H9 (cell line): Measurements from ENCODE around the gene STC2. TPM values are rescaled to one million over a fixed set of nuclear protein-coding genes. Genes with fewer than 3 reads are reported as not detected.

Experiments
- DNase-seq: peaks from one replicate; pipeline ENCODE4 v3.0.0-alpha.2; 2017
- H2AFZ ChIP-seq: one replicate; pipeline ENCODE4 v1.6.1; 2013; ENCODE audit warnings: mild to moderate bottlenecking, low read length, control low read depth, moderate library complexity
- H2AK5ac ChIP-seq: 2 replicates; pipeline ENCODE4 v1.6.1; 2013; ENCODE audit warnings: low read length, control low read depth, mixed read lengths; ENCODE audit not compliant: insufficient read length
- H2BK120ac ChIP-seq: one replicate; pipeline ENCODE4 v1.6.1; 2013; ENCODE audit warnings: low read depth, mild to moderate bottlenecking, low read length, control low read depth, inconsistent platforms; ENCODE audit not compliant: poor library complexity, severe bottlenecking
- H2BK12ac ChIP-seq: 2 replicates; pipeline ENCODE4 v1.6.1; 2013; ENCODE audit warnings: low read length, control low read depth, mixed read lengths, low read depth; ENCODE audit not compliant: insufficient read length
- H2BK15ac ChIP-seq: 2 replicates; pipeline ENCODE4 v1.6.1; 2013; ENCODE audit warnings: low read depth, low read length, control low read depth
- H2BK20ac ChIP-seq: one replicate; pipeline ENCODE4 v1.6.1; 2013; ENCODE audit warnings: low read depth, mild to moderate bottlenecking, low read length, control low read depth, inconsistent platforms; ENCODE audit not compliant: poor library complexity, severe bottlenecking
- H2BK5ac ChIP-seq: 2 replicates; pipeline ENCODE4 v1.6.1; 2013; ENCODE audit warnings: low read length, control low read depth, mixed read lengths; ENCODE audit not compliant: insufficient read length
- H3K14ac ChIP-seq: 2 replicates; pipeline ENCODE4 v1.6.1; 2013; ENCODE audit warnings: low read length, control low read depth; ENCODE audit not compliant: insufficient read depth
- H3K18ac ChIP-seq: 2 replicates; pipeline ENCODE4 v1.6.1; 2013; ENCODE audit warnings: low read depth, mild to moderate bottlenecking, mixed read lengths, low read length, control low read depth; ENCODE audit not compliant: insufficient read length
- H3K23ac ChIP-seq: 2 replicates; pipeline ENCODE4 v1.6.1; 2013; ENCODE audit warnings: low read length, control low read depth, mixed read lengths, low read depth; ENCODE audit not compliant: insufficient read length
- H3K23me2 ChIP-seq: 2 replicates; pipeline ENCODE4 v1.6.1; 2013; ENCODE audit warnings: low read depth, mild to moderate bottlenecking, mixed read lengths, low read length, control low read depth; ENCODE audit not compliant: insufficient read length, poor library complexity, severe bottlenecking
- H3K27ac ChIP-seq: 2 replicates; pipeline ENCODE4 v1.5.1; 2013; ENCODE audit warnings: low read length, control low read depth, mixed read lengths, low read depth; ENCODE audit not compliant: insufficient read length
- H3K27me3 ChIP-seq: 2 replicates; pipeline ENCODE4 v1.6.1; 2013; ENCODE audit warnings: low read length, control low read depth, inconsistent platforms; ENCODE audit not compliant: insufficient read depth
- H3K4ac ChIP-seq: 2 replicates; pipeline ENCODE4 v1.6.1; 2013; ENCODE audit warnings: low read depth, mild to moderate bottlenecking, control low read depth, inconsistent platforms, low read length, moderate library complexity
- H3K4me1 ChIP-seq: 2 replicates; pipeline ENCODE4 v1.6.1; 2013; ENCODE audit warnings: low read length, control low read depth, inconsistent platforms; ENCODE audit not compliant: insufficient read depth
- H3K4me2 ChIP-seq: 2 replicates; pipeline ENCODE4 v1.6.1; 2013; ENCODE audit warnings: low read length, control low read depth, mixed read lengths; ENCODE audit not compliant: insufficient read length, insufficient read depth
- H3K56ac ChIP-seq: 2 replicates; pipeline ENCODE4 v1.6.1; 2013; ENCODE audit warnings: low read depth, mild to moderate bottlenecking, mixed read lengths, low read length, control low read depth; ENCODE audit not compliant: insufficient read length
- H3K79me1 ChIP-seq: 2 replicates; pipeline ENCODE4 v1.6.1; 2013; ENCODE audit warnings: low read depth, mild to moderate bottlenecking, moderate library complexity, low read length, control low read depth, inconsistent platforms; ENCODE audit not compliant: insufficient read depth, poor library complexity, severe bottlenecking
- H3K79me2 ChIP-seq: 2 replicates; pipeline ENCODE4 v1.6.1; 2013; ENCODE audit warnings: low read length, control low read depth, inconsistent platforms; ENCODE audit not compliant: insufficient read depth
- H3K9ac ChIP-seq: 2 replicates; pipeline ENCODE4 v1.6.1; 2013; ENCODE audit warnings: low read length, control low read depth, mixed read lengths; ENCODE audit not compliant: insufficient read length; ENCODE audit errors: extremely low read depth
- H3K9me3 ChIP-seq: one replicate; pipeline ENCODE4 v1.6.1; 2013; ENCODE audit warnings: low read depth, low read length, inconsistent platforms; ENCODE audit not compliant: control insufficient read depth
- H3T11ph ChIP-seq: one replicate; pipeline ENCODE4 v1.6.1; 2013; ENCODE audit warnings: mild to moderate bottlenecking, low read length, control low read depth, inconsistent platforms
- H4K20me1 ChIP-seq: one replicate; pipeline ENCODE4 v1.6.1; 2013; ENCODE audit not compliant: control insufficient read depth, insufficient read length, insufficient read depth
- H4K5ac ChIP-seq: 2 replicates; pipeline ENCODE4 v1.6.1; 2013; ENCODE audit warnings: low read depth, mild to moderate bottlenecking, mixed read lengths, low read length, control low read depth; ENCODE audit not compliant: insufficient read length
- H4K8ac ChIP-seq: replicated peaks from 2 replicates; pipeline ENCODE4 v1.6.1; 2013; ENCODE audit warnings: low read length, control low read depth, mixed read lengths, low read depth; ENCODE audit not compliant: insufficient read length
- H4K91ac ChIP-seq: 2 replicates; pipeline ENCODE4 v1.6.1; 2013; ENCODE audit warnings: low read depth, mild to moderate bottlenecking, moderate library complexity, mixed read lengths, low read length, control low read depth; ENCODE audit not compliant: insufficient read length
- H3K27ac Mint-ChIP-seq, 3 experiments: 2 replicates in 2 of 3; 3 replicates in 1 of 3; pipeline ENCODE4 v1.8.0; 2020 to 2021; ENCODE audit warnings: mixed read lengths in 3 of 3, mild to moderate bottlenecking in 1 of 3, moderate library complexity in 1 of 3
- H3K27me3 Mint-ChIP-seq: 2 replicates; pipeline ENCODE4 v1.8.0; 2021; ENCODE audit warnings: low read depth, mild to moderate bottlenecking, moderate library complexity, mixed read lengths
- H3K36me3 Mint-ChIP-seq, 3 experiments: 2 replicates in 2 of 3; 3 replicates in 1 of 3; pipeline ENCODE4 v1.8.0; 2020 to 2021; ENCODE audit warnings: low read depth in 3 of 3, mixed read lengths in 3 of 3; ENCODE audit not compliant: insufficient read depth in 1 of 3
- H3K4me1 Mint-ChIP-seq, 2 experiments: 2 replicates each; pipeline ENCODE4 v1.8.0; 2020; ENCODE audit warnings: mixed read lengths in 2 of 2
- H3K4me3 Mint-ChIP-seq, 2 experiments: 2 replicates in 1 of 2; 3 replicates in 1 of 2; pipeline ENCODE4 v1.8.0; 2020 to 2021; ENCODE audit warnings: mild to moderate bottlenecking in 2 of 2, mixed read lengths in 2 of 2, moderate library complexity in 1 of 2
- H3K9me3 Mint-ChIP-seq, 2 experiments: 2 replicates in 1 of 2; 3 replicates in 1 of 2; pipeline ENCODE4 v1.8.0; 2020; ENCODE audit warnings: mild to moderate bottlenecking in 2 of 2, mixed read lengths in 2 of 2, moderate library complexity in 1 of 2
- CTCF ChIP-seq: fragments of 200-600 bp; sonication (generic); conservative IDR thresholded peaks from 3 replicates; pipeline ENCODE4 v1.8.0; 2021; ENCODE audit warnings: antibody characterized with exemption, mild to moderate bottlenecking
- WGBS: extraction: QIAGEN DNeasy Blood & Tissue Kit; methylation state at CpG from one replicate; pipeline ENCODE4 v1.1.7; 2013; ENCODE audit warnings: missing lambda C conversion rate, low lambda C conversion rate, mixed read lengths; ENCODE audit not compliant: insufficient read length; ENCODE audit errors: extremely low coverage; 5-methylcytosine and 5-hydroxymethylcytosine counted together
- total RNA-seq: library from RNA; stranded (reverse); gene quantifications from 2 replicates; pipeline ENCODE4 v1.2.1, GENCODE V29; 2021

STC2 gene
- total RNA-seq, 1 experiment from 2014 or later, result 77.7 TPM

- H3T11ph ChIP-seq, result no peak overlapping the region
- H3K23me2 ChIP-seq, result no peaks in the 10 kb centered on the region
- Mint-ChIP-seq H3K4me1 (peaks cover 12% of the 10 kb centered on the region in 2 experiments), H3K36me3 (peaks cover 8 to 13% (median 8%) of the 10 kb centered on the region in 3 experiments; a peak in 6 of 7 replicates), H3K4me3 (no peak overlapping the region), H3K27me3 (peaks cover 30% of the 10 kb centered on the region), H3K9me3 (peaks cover 12 to 16% of the 10 kb centered on the region in 2 experiments), H3K27ac (no peak overlapping the region)
- no peaks in the 10 kb centered on the region; the same call in 1 of the 2 replicates for H3K27me3 ChIP-seq
- H3K14ac ChIP-seq, result no peak overlapping the region
- H2BK120ac ChIP-seq, result no peak overlapping the region
- H3K56ac ChIP-seq, result no peak overlapping the region
- H3K18ac ChIP-seq, result no peak overlapping the region
- no peak overlapping the region for H2BK12ac ChIP-seq
- H4K91ac ChIP-seq, result no peak overlapping the region
- no peaks in the 10 kb centered on the region for H3K79me1 ChIP-seq
- H2BK5ac ChIP-seq, result no peak overlapping the region
- no peak overlapping the region for H2AK5ac ChIP-seq
- H4K8ac ChIP-seq, result no peak overlapping the region
- WGBS, result no CpG with 5 or more reads among the region's 8 CpGs
- no peaks in the 10 kb centered on the region for H4K20me1 ChIP-seq
- no peaks in the 10 kb centered on the region for H3K4me1 ChIP-seq
- H3K23ac ChIP-seq, result no peak overlapping the region
- no peak overlapping the region for H3K9ac ChIP-seq
- H3K9me3 ChIP-seq, result no peaks in the 10 kb centered on the region
- no peak for TF ChIP-seq CTCF
- H3K27ac ChIP-seq, result no peak overlapping the region
- H4K5ac ChIP-seq, result no peak overlapping the region
- H3K79me2 ChIP-seq, result no peaks in the 10 kb centered on the region
- H3K4ac ChIP-seq, result no peak overlapping the region
- H2BK20ac ChIP-seq, result no peak overlapping the region
- no peak for DNase-seq
- H3K4me2 ChIP-seq, result no peak overlapping the region
- no peak overlapping the region for H2AFZ ChIP-seq
- no peak overlapping the region for H2BK15ac ChIP-seq
Measured at GRCh38 chr5:173310218-173310769, 17.9 kb downstream of the STC2 start.
